ENCODE measurements around the gene PPP1R15B. TPM values are rescaled to one million over a fixed set of nuclear protein-coding genes. Genes with fewer than 3 reads are reported as not detected.

PPP1R15B gene
- total and polyA plus RNA-seq, 8 donors: 6.5 to 74.4 (median 31.6) TPM

GRCh38 chr1:204355913-204356312, 55.7 kb downstream of the PPP1R15B start:
- 85 to 92% (median 86%) methylated on average over 4 of the region's 4 CpGs for WGBS, 5 donors
- Histone ChIP-seq H3K4me1 (peaks cover 31 to 50% (median 34%) of the 10 kb centered on the region in 4 donors), H3K27me3 (peaks cover 0 to 21% (median 0%) of the 10 kb centered on the region in 3 donors), H3K36me3 (no peaks in the 10 kb centered on the region), H3K27ac (no peak overlapping the region), H3K4me3 (no peak overlapping the region), H3K9me3 (no peaks in the 10 kb centered on the region)
- intact Hi-C loops (cut with DNase I; ENCODE audit: low total_unique reads): no loop called here
- TF ChIP-seq, protein P1, sequence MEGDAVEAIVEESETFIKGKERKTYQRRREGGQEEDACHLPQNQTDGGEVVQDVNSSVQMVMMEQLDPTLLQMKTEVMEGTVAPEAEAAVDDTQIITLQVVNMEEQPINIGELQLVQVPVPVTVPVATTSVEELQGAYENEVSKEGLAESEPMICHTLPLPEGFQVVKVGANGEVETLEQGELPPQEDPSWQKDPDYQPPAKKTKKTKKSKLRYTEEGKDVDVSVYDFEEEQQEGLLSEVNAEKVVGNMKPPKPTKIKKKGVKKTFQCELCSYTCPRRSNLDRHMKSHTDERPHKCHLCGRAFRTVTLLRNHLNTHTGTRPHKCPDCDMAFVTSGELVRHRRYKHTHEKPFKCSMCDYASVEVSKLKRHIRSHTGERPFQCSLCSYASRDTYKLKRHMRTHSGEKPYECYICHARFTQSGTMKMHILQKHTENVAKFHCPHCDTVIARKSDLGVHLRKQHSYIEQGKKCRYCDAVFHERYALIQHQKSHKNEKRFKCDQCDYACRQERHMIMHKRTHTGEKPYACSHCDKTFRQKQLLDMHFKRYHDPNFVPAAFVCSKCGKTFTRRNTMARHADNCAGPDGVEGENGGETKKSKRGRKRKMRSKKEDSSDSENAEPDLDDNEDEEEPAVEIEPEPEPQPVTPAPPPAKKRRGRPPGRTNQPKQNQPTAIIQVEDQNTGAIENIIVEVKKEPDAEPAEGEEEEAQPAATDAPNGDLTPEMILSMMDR (IDR thresholded peaks at IDR 0.05): no peak
- no peak for DNase-seq

- intact Hi-C loops (cut with DNase I; ENCODE audit: low total_unique reads): no loop called here
- 75 to 83% (median 79%) methylated on average over 6 of the region's 6 CpGs for WGBS, 5 donors
- H3K27me3 ChIP-seq: peaks cover 0 to 12% (median 0%) of the 10 kb centered on the region in 3 donors
- no peak overlapping the region for H3K27ac ChIP-seq
- TF ChIP-seq POLR2AphosphoS5 (IDR thresholded peaks at IDR 0.05) (no peak), EP300 (IDR thresholded peaks at IDR 0.05) (no peak), POLR2A (IDR thresholded peaks at IDR 0.05) (no peak)
- TF ChIP-seq, protein P1 (IDR thresholded peaks at IDR 0.05): no peak
- no peak for DNase-seq
- H3K4me3 ChIP-seq: no peak overlapping the region
- no peaks in the 10 kb centered on the region for H3K9me3 ChIP-seq
- H3K36me3 ChIP-seq: no peaks in the 10 kb centered on the region
- H3K4me1 ChIP-seq: peaks cover 30 to 50% (median 39%) of the 10 kb centered on the region in 4 donors
These were observed 57.0 kb downstream of the PPP1R15B start for GRCh38 chr1:204354579-204354978.

Small RNA genes lying within 50 kb of the gene (small RNA-seq; reads per million reads assigned to genes)
- gene AL606489.2: 0 reads per million in 4 donors

Other genes with a start within 250 kb of the PPP1R15B start
- not detected for gene REN, start 245.5 kb downstream of the PPP1R15B start, total RNA-seq
- gene REN, start 245.5 kb downstream of the PPP1R15B start, polyA plus RNA-seq: under 1 TPM in 1 of 3 donors, not detected in 2; 0.08 TPM
- gene KISS1, start 215.3 kb downstream of the PPP1R15B start, total RNA-seq: 1 to 10 TPM in 1 of 5 donors, not detected in 4; 1.1 TPM
- gene KISS1, start 215.3 kb downstream of the PPP1R15B start, polyA plus RNA-seq: 1 to 10 TPM in 2 of 3 donors, not detected in 1; 1.6 to 8.3 TPM
- 1 to 10 TPM in 3 of 5 donors, not detected in 2; 1.8 to 7.1 (median 5.9) TPM for gene GOLT1A, start 197.8 kb downstream of the PPP1R15B start, total RNA-seq
- 10 to 100 TPM in 1 of 3 donors, 1 to 10 TPM in 2; 6.6 to 16.6 (median 7.6) TPM for gene GOLT1A, start 197.8 kb downstream of the PPP1R15B start, polyA plus RNA-seq
- 10 to 100 TPM; 12.5 to 97.9 (median 39.1) TPM for gene PLEKHA6, start 51.9 kb downstream of the PPP1R15B start, total RNA-seq
- 10 to 100 TPM in 2 of 3 donors, 1 to 10 TPM in 1; 6.4 to 37.5 (median 32.1) TPM for gene PLEKHA6, start 51.9 kb downstream of the PPP1R15B start, polyA plus RNA-seq
- gene PIK3C2B, start 83.0 kb upstream of the PPP1R15B start, total RNA-seq: 100 to 1,000 TPM in 2 of 5 donors, 10 to 100 TPM in 3; 16.1 to 129 (median 65.3) TPM
- gene PIK3C2B, start 83.0 kb upstream of the PPP1R15B start, polyA plus RNA-seq: 1 to 10 TPM; 4.1 to 5.5 (median 5.0) TPM
- gene MDM4, start 104.6 kb upstream of the PPP1R15B start, total RNA-seq: 100 to 1,000 TPM in 3 of 5 donors, 10 to 100 TPM in 2; 25.8 to 265 (median 118) TPM
- 1 to 10 TPM; 2.3 to 7.7 (median 2.9) TPM for gene MDM4, start 104.6 kb upstream of the PPP1R15B start, polyA plus RNA-seq